Measurements from ENCODE around the gene CCDC12.

The CCDC12 gene

GRCh38 chr3:46887980-46888494 lies 88.5 kb downstream of the CCDC12 start:
- DNase-seq (ENCODE audit: low spot score) = no peak
- no peak for TF ChIP-seq CTCF (IDR thresholded peaks at IDR 0.05; ENCODE audit: borderline replicate concordance, control extremely low read depth, extremely low read depth, insufficient read depth, missing control alignments)
- in situ Hi-C loops (cut with MboI; ENCODE audit: low sequenced_read_pairs, unreplicated experiment) = loop anchor here (25.0 kb wide), 1 partner anchor 176 kb away; the partner anchor contains the start of genes PRSS50 and TMIE

- TF ChIP-seq CTCF (IDR thresholded peaks at IDR 0.05; ENCODE audit: borderline replicate concordance, control extremely low read depth, extremely low read depth, insufficient read depth, missing control alignments) = no peak
- in situ Hi-C loops (cut with MboI; ENCODE audit: low sequenced_read_pairs, unreplicated experiment) = loop anchor here (25.0 kb wide), 1 partner anchor 173 kb away; the partner anchor contains the start of genes PRSS50 and TMIE
- no peak for DNase-seq (ENCODE audit: low spot score)
These were observed 90.9 kb downstream of the CCDC12 start for GRCh38 chr3:46885612-46886011.

- in situ Hi-C loops (cut with MboI; ENCODE audit: low sequenced_read_pairs, unreplicated experiment) = loop anchor here (25.0 kb wide), 1 partner anchor 173 kb away; the partner anchor contains the start of genes PRSS50 and TMIE
- no peak for DNase-seq (ENCODE audit: low spot score)
- no peak for TF ChIP-seq CTCF (IDR thresholded peaks at IDR 0.05; ENCODE audit: borderline replicate concordance, control extremely low read depth, extremely low read depth, insufficient read depth, missing control alignments)
These were observed 91.6 kb downstream of the CCDC12 start for GRCh38 chr3:46884929-46885328.

- TF ChIP-seq CTCF (IDR thresholded peaks at IDR 0.05; ENCODE audit: borderline replicate concordance, control extremely low read depth, extremely low read depth, insufficient read depth, missing control alignments) = no peak
- no peak for DNase-seq (ENCODE audit: low spot score)
- in situ Hi-C loops (cut with MboI; ENCODE audit: low sequenced_read_pairs, unreplicated experiment) = loop anchor here (25.0 kb wide), 1 partner anchor 172 kb away; the partner anchor contains the start of genes PRSS50 and TMIE
These were observed 92.1 kb downstream of the CCDC12 start for GRCh38 chr3:46884427-46884826.

GRCh38 chr3:46883830-46884185 lies 92.7 kb downstream of the CCDC12 start:
- DNase-seq (ENCODE audit: low spot score) = no peak
- no peak for TF ChIP-seq CTCF (IDR thresholded peaks at IDR 0.05; ENCODE audit: borderline replicate concordance, control extremely low read depth, extremely low read depth, insufficient read depth, missing control alignments)
- in situ Hi-C loops (cut with MboI; ENCODE audit: low sequenced_read_pairs, unreplicated experiment) = loop anchor here (25.0 kb wide), 1 partner anchor 172 kb away; the partner anchor contains the start of genes PRSS50 and TMIE

- no peak for TF ChIP-seq CTCF (IDR thresholded peaks at IDR 0.05; ENCODE audit: borderline replicate concordance, control extremely low read depth, extremely low read depth, insufficient read depth, missing control alignments)
- in situ Hi-C loops (cut with MboI; ENCODE audit: low sequenced_read_pairs, unreplicated experiment) = loop anchor here (25.0 kb wide), 1 partner anchor 171 kb away; the partner anchor contains the start of genes PRSS50 and TMIE
- DNase-seq (ENCODE audit: low spot score) = peak; percentile 67
These were observed 93.3 kb downstream of the CCDC12 start for GRCh38 chr3:46883054-46883829.

Measured in GM13976 (cell line).